ENCODE measurements around the gene EPS8L3.
"Not testable (repeated sequence)": the region's sequence is repeated elsewhere in the genome, so short reads cannot be mapped to it uniquely, and the experiment has no call there.

EPS8L3 gene

DNA sequence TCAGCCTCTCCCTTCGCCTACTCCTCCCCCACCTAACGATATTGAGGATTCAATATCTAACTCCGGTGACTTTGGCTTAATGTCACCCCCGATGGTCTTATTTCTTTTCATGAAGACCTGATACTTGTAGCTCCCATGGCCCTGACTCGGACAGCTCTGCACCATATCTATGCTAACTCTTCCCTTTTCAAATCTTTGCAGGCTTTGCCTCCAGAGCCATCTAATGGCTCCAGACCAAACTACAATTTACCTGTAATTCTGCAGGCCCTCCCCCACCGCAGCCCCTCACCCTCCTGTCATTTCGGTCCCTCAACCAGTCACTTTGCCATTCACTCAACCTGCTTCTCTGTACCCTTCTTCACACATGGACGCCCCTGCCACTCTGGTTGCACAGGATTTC, 59.5 kb downstream of the EPS8L3 start:
- no peak for DNase-seq

DNA sequence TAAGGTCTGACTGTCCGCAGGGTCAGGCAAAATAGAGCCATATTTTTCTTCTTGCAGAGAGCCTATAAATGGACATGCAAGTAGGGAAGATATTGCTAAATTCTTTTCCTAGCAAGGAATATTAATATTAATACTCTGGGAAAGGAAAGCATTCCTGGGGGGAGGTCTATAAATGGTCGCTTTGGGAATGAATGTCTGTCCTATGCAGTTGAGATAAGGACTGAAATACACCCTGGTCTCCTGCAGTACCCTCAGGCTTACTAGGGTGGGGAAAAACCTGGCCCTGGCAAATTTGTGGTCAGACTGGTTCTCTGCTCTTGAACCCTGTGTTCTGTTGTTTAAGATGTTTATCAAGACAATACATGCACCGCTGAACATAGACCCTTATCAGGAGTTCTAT, 60.8 kb downstream of the EPS8L3 start:
- not testable (repeated sequence) for DNase-seq
